Stimulated activated CD8-positive, alpha-beta memory T cell treated with anti-CD3 and anti-CD28 coated beads, Interleukin-15, amount 100 ng/mL, for 24 hours (primary cell): ENCODE measurements around the gene KCNQ1OT1.
"Not testable (repeated sequence)": the region's sequence is repeated elsewhere in the genome, so short reads cannot be mapped to it uniquely, and the experiment has no call there.

Experiments used
- DNase-seq: peaks from one replicate; pipeline ENCODE4 v3.0.0-alpha.2; 2020; ENCODE audit warnings: low read depth

The KCNQ1OT1 gene

GRCh38 chr11:2652333-2653197 is 47.2 kb downstream of the KCNQ1OT1 start:
- DNase-seq, result no peak

- DNase-seq, result no peak
These were observed 47.9 kb downstream of the KCNQ1OT1 start for GRCh38 chr11:2651826-2652271.

GRCh38 chr11:2651054-2651617 is 48.7 kb downstream of the KCNQ1OT1 start:
- DNase-seq, result no peak

GRCh38 chr11:2650343-2650867 is 49.4 kb downstream of the KCNQ1OT1 start:
- DNase-seq, result no peak

GRCh38 chr11:2649848-2650247 is 49.9 kb downstream of the KCNQ1OT1 start:
- no peak for DNase-seq

- DNase-seq, result no peak
These were observed 50.4 kb downstream of the KCNQ1OT1 start for GRCh38 chr11:2649400-2649799.

- DNase-seq, result no peak
These were observed 51.8 kb downstream of the KCNQ1OT1 start for GRCh38 chr11:2647953-2648352.

- no peak for DNase-seq
These were observed 52.6 kb downstream of the KCNQ1OT1 start for GRCh38 chr11:2647167-2647566.

- DNase-seq, result no peak
These were observed 54.0 kb downstream of the KCNQ1OT1 start for GRCh38 chr11:2645779-2646118.

GRCh38 chr11:2644844-2645778 is 54.7 kb downstream of the KCNQ1OT1 start:
- DNase-seq, result no peak

- DNase-seq, result no peak
These were observed 56.0 kb downstream of the KCNQ1OT1 start for GRCh38 chr11:2643746-2644145.

- DNase-seq, result no peak
These were observed 58.2 kb downstream of the KCNQ1OT1 start for GRCh38 chr11:2641623-2642022.

- not testable (repeated sequence) for DNase-seq
These were observed 60.0 kb downstream of the KCNQ1OT1 start for GRCh38 chr11:2639763-2640162.

- no peak for DNase-seq
These were observed 68.6 kb downstream of the KCNQ1OT1 start for GRCh38 chr11:2631161-2631560.

GRCh38 chr11:2630679-2631078 is 69.1 kb downstream of the KCNQ1OT1 start:
- DNase-seq, result no peak

GRCh38 chr11:2625183-2625582 is 74.6 kb downstream of the KCNQ1OT1 start:
- DNase-seq, result no peak

- DNase-seq, result no peak
These were observed 77.9 kb downstream of the KCNQ1OT1 start for GRCh38 chr11:2621894-2622293.

GRCh38 chr11:2612884-2613571 is 86.8 kb downstream of the KCNQ1OT1 start:
- DNase-seq, result no peak

GRCh38 chr11:2609345-2609744 is 90.4 kb downstream of the KCNQ1OT1 start:
- DNase-seq, result no peak

- no peak for DNase-seq
These were observed 100.1 kb downstream of the KCNQ1OT1 start for GRCh38 chr11:2599561-2600189.

- DNase-seq, result no peak
These were observed 104.6 kb downstream of the KCNQ1OT1 start for GRCh38 chr11:2595204-2595603.
